HFF-Myc (cell line): ENCODE data around the gene SLAMF7.
"Not testable (repeated sequence)": the region's sequence is repeated elsewhere in the genome, so short reads cannot be mapped to it uniquely, and the experiment has no call there.

ENCODE experiments used
- DNase-seq: peaks from one replicate; pipeline ENCODE4 v3.0.0-alpha.2; 2011; ENCODE audit warnings: low read depth; ENCODE audit errors: extremely low read depth
- H3K4me3 ChIP-seq: replicated peaks from 2 replicates; pipeline ENCODE4 v1.5.1; 2011; ENCODE audit warnings: low read depth, mild to moderate bottlenecking, control low read depth, low read length
- CTCF ChIP-seq: IDR thresholded peaks from 2 replicates; pipeline ENCODE4 v1.5.1; 2012; ENCODE audit warnings: mild to moderate bottlenecking, low read depth, low read length, control low read depth; ENCODE audit errors: missing control alignments

The SLAMF7 gene

GRCh38 chr1:160739098-160739511 lies at the start of gene SLAMF7:
TSS of gene SLAMF7 (plus strand) at chr1:160739247. CDS start at chr1:160739302, 55 bp downstream.
- DNase-seq = no peak
- TF ChIP-seq CTCF = no peak
- no peak within 1 kb of the TSS for H3K4me3 ChIP-seq

- not testable (repeated sequence) for DNase-seq, H3K4me3 ChIP-seq
Observed at GRCh38 chr1:160692390-160692789, 46.7 kb upstream of the SLAMF7 start.

- no peak overlapping the region for H3K4me3 ChIP-seq
- DNase-seq = no peak
- TF ChIP-seq CTCF = no peak
Observed at GRCh38 chr1:160702100-160702499, 36.9 kb upstream of the SLAMF7 start.

DNA sequence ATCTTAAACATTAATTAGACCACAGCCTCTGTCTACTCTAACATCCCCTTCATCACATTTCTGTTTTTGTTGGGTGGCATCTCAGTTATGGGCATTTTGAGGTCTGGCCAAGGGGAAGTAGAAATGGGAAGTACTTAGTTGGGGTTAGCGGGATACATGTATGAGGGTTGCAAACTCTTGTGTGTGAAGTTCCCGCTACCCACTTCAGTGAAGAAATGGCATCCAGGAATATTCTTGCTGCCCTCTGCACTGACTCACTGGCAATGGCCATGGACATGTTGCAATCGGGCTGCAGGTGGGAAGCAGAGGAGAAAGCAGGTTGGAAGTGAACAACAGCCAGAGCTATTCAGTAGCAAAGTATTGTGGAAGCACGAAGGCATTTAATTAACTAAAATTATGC lies 34.8 kb upstream of the SLAMF7 start:
- no peak for DNase-seq
- TF ChIP-seq CTCF = no peak
- no peak overlapping the region for H3K4me3 ChIP-seq

GRCh38 chr1:160705212-160705621 lies 33.8 kb upstream of the SLAMF7 start:
- not testable (repeated sequence) for H3K4me3 ChIP-seq, DNase-seq

- no peak for DNase-seq
- no peak for TF ChIP-seq CTCF
- H3K4me3 ChIP-seq = no peak overlapping the region
Observed at GRCh38 chr1:160705742-160706141, 33.3 kb upstream of the SLAMF7 start.

- TF ChIP-seq CTCF = no peak
- no peak overlapping the region for H3K4me3 ChIP-seq
- no peak for DNase-seq
Observed at GRCh38 chr1:160706526-160707235, 32.4 kb upstream of the SLAMF7 start.
